GM18870 (cell line): ENCODE results near the gene POLD4.

Experiments
- ATAC-seq: cut with Tn5 transposase; IDR thresholded peaks from one replicate; pipeline ENCODE4 v1.9.1; 2021; ENCODE audit warnings: moderate library complexity; ENCODE audit not compliant: unreplicated experiment

POLD4 gene

GRCh38 chr11:67317888-67318555, 35.3 kb downstream of the POLD4 start:
- peak; percentile 9 for ATAC-seq

GRCh38 chr11:67317205-67317887, 36.0 kb downstream of the POLD4 start:
- peak; percentile 70 for ATAC-seq

- ATAC-seq: no peak
These were observed 36.5 kb downstream of the POLD4 start for GRCh38 chr11:67316882-67317204.

- ATAC-seq: no peak
These were observed 37.9 kb downstream of the POLD4 start for GRCh38 chr11:67315325-67315909.

- ATAC-seq: no peak
These were observed 39.1 kb downstream of the POLD4 start for GRCh38 chr11:67314218-67314617.

GRCh38 chr11:67313125-67313890, 40.0 kb downstream of the POLD4 start:
- ATAC-seq: no peak

- no peak for ATAC-seq
These were observed 40.9 kb downstream of the POLD4 start for GRCh38 chr11:67312187-67313021.

- ATAC-seq: no peak
These were observed 41.7 kb downstream of the POLD4 start for GRCh38 chr11:67311556-67312082.

GRCh38 chr11:67311051-67311555, 42.2 kb downstream of the POLD4 start:
- no peak for ATAC-seq

GRCh38 chr11:67310246-67311050, 42.9 kb downstream of the POLD4 start:
- no peak for ATAC-seq

GRCh38 chr11:67309661-67310061, 43.7 kb downstream of the POLD4 start:
- no peak for ATAC-seq

- ATAC-seq: no peak
These were observed 44.2 kb downstream of the POLD4 start for GRCh38 chr11:67309166-67309565.

- ATAC-seq: no peak
These were observed 45.1 kb downstream of the POLD4 start for GRCh38 chr11:67308031-67308866.

GRCh38 chr11:67307545-67308001, 45.8 kb downstream of the POLD4 start:
- ATAC-seq: no peak

GRCh38 chr11:67306769-67307544, 46.4 kb downstream of the POLD4 start:
- no peak for ATAC-seq

- ATAC-seq: no peak
These were observed 48.7 kb downstream of the POLD4 start for GRCh38 chr11:67304511-67305113.

GRCh38 chr11:67303835-67304411, 49.4 kb downstream of the POLD4 start:
- ATAC-seq: no peak
